H1 (cell line): ENCODE measurements around the gene ERO1B. TPM values are rescaled to one million over a fixed set of nuclear protein-coding genes. Genes with fewer than 3 reads are reported as not detected.

Source experiments
- CTCF ChIA-PET: fragments of 300-600 bp; sonication (Branson Sonifier 250); formaldehyde crosslinking; loops from one replicate; lab custom pipeline; 2021; ENCODE audit not compliant: partially characterized antibody; lab: Charles Lee
- POLR2A ChIA-PET: fragments of 300-600 bp; sonication (Branson Sonifier 250); formaldehyde crosslinking; loops from one replicate; lab custom pipeline; 2021; ENCODE audit warnings: inconsistent platforms; ENCODE audit not compliant: partially characterized antibody; lab: Charles Lee
- DNase-seq, 2 experiments: peaks; one replicate each; pipeline versions ENCODE4 v3.0.0 to v3.0.0-alpha.2; 2010 to 2022; ENCODE audit warnings: low spot score in 2 of 2, low read depth in 1 of 2, mixed read lengths in 1 of 2
- FAIRE-seq: peaks from 2 replicates; lab custom pipeline; 2011; peaks lifted over from hg19 to GRCh38; lab: Jason Lieb, UNC
- H2AFZ ChIP-seq: 2 replicates; pipeline ENCODE4 v1.8.1; 2012; ENCODE audit warnings: low read length, inconsistent platforms
- H2AK5ac ChIP-seq: 2 replicates; pipeline ENCODE4 v1.6.1; 2013; ENCODE audit warnings: low read depth, low read length
- H2BK120ac ChIP-seq: replicated peaks from 2 replicates; pipeline ENCODE3; 2013; ENCODE audit warnings: low read depth, low read length, inconsistent platforms
- H2BK12ac ChIP-seq: 2 replicates; pipeline ENCODE4 v1.6.1; 2013; ENCODE audit warnings: low read depth, low read length
- H2BK15ac ChIP-seq: 2 replicates; pipeline ENCODE4 v1.6.1; 2013; ENCODE audit warnings: low read length
- H2BK20ac ChIP-seq: 2 replicates; pipeline ENCODE4 v1.6.1; 2013; ENCODE audit warnings: low read length
- H2BK5ac ChIP-seq: 2 replicates; pipeline ENCODE4 v1.6.1; 2013; ENCODE audit warnings: low read depth, low read length
- H3K14ac ChIP-seq: 2 replicates; pipeline ENCODE4 v1.6.1; 2013; ENCODE audit warnings: inconsistent platforms; ENCODE audit not compliant: insufficient read length
- H3K18ac ChIP-seq: 2 replicates; pipeline ENCODE4 v1.6.1; 2013; ENCODE audit warnings: low read length; ENCODE audit errors: extremely low read depth
- H3K23ac ChIP-seq: 2 replicates; pipeline ENCODE4 v1.6.1; 2013; ENCODE audit warnings: inconsistent platforms; ENCODE audit not compliant: insufficient read length
- H3K23me2 ChIP-seq: 2 replicates; pipeline ENCODE4 v1.6.1; 2013; ENCODE audit warnings: low read depth, low read length
- H3K27ac ChIP-seq: 2 replicates; pipeline ENCODE4 v1.6.1; 2011; ENCODE audit warnings: low read depth, low read length, inconsistent platforms
- H3K27me3 ChIP-seq, 4 experiments: replicated peaks in 1 of 4; 1 replicate in 1 of 4; 2 replicates in 3 of 4; pipeline versions ENCODE4 v1.6.1 to v1.8.1; 2011 to 2013; ENCODE audit warnings: low read length in 3 of 4, mild to moderate bottlenecking in 3 of 4, inconsistent platforms in 2 of 4, mixed read lengths in 2 of 4, moderate library complexity in 1 of 4; ENCODE audit not compliant: control insufficient read depth in 3 of 4, insufficient read depth in 3 of 4; ENCODE audit errors: extremely low read depth in 1 of 4
- H3K36me3 ChIP-seq, 4 experiments: 2 replicates each; pipeline versions ENCODE4 v1.6.1 to v1.8.1; 2011 to 2013; ENCODE audit warnings: mild to moderate bottlenecking in 4 of 4, low read length in 3 of 4, moderate library complexity in 2 of 4, control low read depth in 1 of 4, inconsistent platforms in 1 of 4; ENCODE audit not compliant: insufficient read depth in 4 of 4, control insufficient read depth in 2 of 4
- H3K4ac ChIP-seq: replicated peaks from 2 replicates; pipeline ENCODE3; 2013; ENCODE audit warnings: low read length, low read depth, mixed read lengths, inconsistent platforms; ENCODE audit not compliant: insufficient read length
- H3K4me1 ChIP-seq, 4 experiments: replicated peaks in 1 of 4; 1 replicate in 1 of 4; 2 replicates in 3 of 4; pipeline versions ENCODE4 v1.6.1 to v1.8.1; 2011 to 2013; ENCODE audit warnings: low read length in 3 of 4, inconsistent platforms in 2 of 4, mixed read lengths in 1 of 4; ENCODE audit not compliant: insufficient read depth in 4 of 4, control insufficient read depth in 3 of 4
- H3K4me2 ChIP-seq, 2 experiments: 2 replicates each; pipeline versions ENCODE4 v1.6.1 to v1.8.1; 2011 to 2013; ENCODE audit warnings: low read depth in 2 of 2, low read length in 2 of 2, control low read depth in 1 of 2, inconsistent platforms in 1 of 2, mild to moderate bottlenecking in 1 of 2; ENCODE audit not compliant: insufficient read depth in 1 of 2
- H3K4me3 ChIP-seq, 4 experiments: fragments of 200-600, 300-600 bp in 1 of 4; sonication (generic), shearing (Covaris generic), sonication (Bioruptor Twin) in 1 of 4; 2 replicates each; pipeline versions ENCODE4 v1.5.1 to v1.8.1; 2011 to 2016; ENCODE audit warnings: low read length in 4 of 4, low read depth in 3 of 4, control low read depth in 2 of 4, inconsistent platforms in 2 of 4, mild to moderate bottlenecking in 2 of 4, mixed read lengths in 1 of 4, moderate library complexity in 1 of 4; ENCODE audit not compliant: insufficient read depth in 2 of 4; ENCODE audit errors: extremely low read depth in 1 of 4
- H3K56ac ChIP-seq: replicated peaks from 2 replicates; pipeline ENCODE3; 2013; ENCODE audit warnings: low read depth, mild to moderate bottlenecking, mixed read lengths, low read length, inconsistent platforms; ENCODE audit not compliant: insufficient read length
- H3K79me1 ChIP-seq: 2 replicates; pipeline ENCODE4 v1.6.1; 2013; ENCODE audit warnings: low read depth, low read length, control low read depth
- H3K79me2 ChIP-seq, 2 experiments: 2 replicates each; pipeline versions ENCODE4 v1.6.1 to v1.8.1; 2012 to 2013; ENCODE audit warnings: low read length in 2 of 2, mild to moderate bottlenecking in 2 of 2, inconsistent platforms in 1 of 2; ENCODE audit not compliant: insufficient read depth in 2 of 2, control insufficient read depth in 1 of 2
- H3K9ac ChIP-seq, 4 experiments: replicated peaks in 1 of 4; 1 replicate in 1 of 4; 2 replicates in 3 of 4; pipeline versions ENCODE4 v1.6.1 to v1.8.1; 2011 to 2013; ENCODE audit warnings: low read depth in 3 of 4, low read length in 3 of 4, control low read depth in 2 of 4, mild to moderate bottlenecking in 2 of 4, moderate library complexity in 2 of 4, inconsistent platforms in 1 of 4; ENCODE audit errors: extremely low read depth in 1 of 4
- H3K9me3 ChIP-seq, 2 experiments: 2 replicates each; pipeline versions ENCODE4 v1.6.1 to v1.8.1; 2012 to 2013; ENCODE audit warnings: mild to moderate bottlenecking in 2 of 2, moderate library complexity in 2 of 2, control low read depth in 1 of 2, inconsistent platforms in 1 of 2, low read depth in 1 of 2, low read length in 1 of 2, mixed read lengths in 1 of 2; ENCODE audit not compliant: insufficient read depth in 2 of 2
- H4K20me1 ChIP-seq, 2 experiments: replicated peaks in 1 of 2; 2 replicates each; pipeline versions ENCODE3 to v1.8.1; 2011 to 2013; ENCODE audit warnings: inconsistent platforms in 2 of 2, low read length in 2 of 2, mild to moderate bottlenecking in 1 of 2; ENCODE audit not compliant: insufficient read depth in 2 of 2, control insufficient read depth in 1 of 2
- H4K5ac ChIP-seq: 2 replicates; pipeline ENCODE4 v1.6.1; 2013; ENCODE audit warnings: low read length, low read depth, mixed read lengths, inconsistent platforms; ENCODE audit not compliant: insufficient read length
- H4K8ac ChIP-seq: 2 replicates; pipeline ENCODE4 v1.8.0; 2013; ENCODE audit warnings: mild to moderate bottlenecking, moderate library complexity, low read length, inconsistent platforms; ENCODE audit not compliant: insufficient read depth; ENCODE audit errors: extremely low read depth
- H4K91ac ChIP-seq: replicated peaks from 2 replicates; pipeline ENCODE3; 2013; ENCODE audit warnings: low read length, mixed read lengths, inconsistent platforms; ENCODE audit not compliant: insufficient read length
- NANOG ChIP-seq: IDR thresholded peaks from 2 replicates; pipeline ENCODE4 v1.6.1; 2011; ENCODE audit warnings: low read length, low read depth, mild to moderate bottlenecking, inconsistent platforms; ENCODE audit not compliant: insufficient read depth, poor library complexity, severe bottlenecking
- RAD21 ChIP-seq, 2 experiments: IDR thresholded peaks in 1 of 2; conservative IDR thresholded peaks in 1 of 2; 2 replicates each; pipeline ENCODE4 v1.6.1; 2011; ENCODE audit warnings: low read depth in 2 of 2, low read length in 2 of 2, improper control_type of control experiment in 1 of 2, inconsistent platforms in 1 of 2, mild to moderate bottlenecking in 1 of 2, moderate library complexity in 1 of 2
- WGBS, 2 experiments: shearing (Covaris generic) in 1 of 2; methylation state at CpG; one replicate each; pipeline versions ENCODE4 v1.1.6 to v1.1.7; 2013 to 2015; ENCODE audit warnings: low lambda C conversion rate in 2 of 2, mixed read lengths in 2 of 2, inconsistent platforms in 1 of 2, low coverage in 1 of 2, missing lambda C conversion rate in 1 of 2; ENCODE audit not compliant: insufficient replicate concordance in 2 of 2, insufficient coverage in 1 of 2, insufficient read length in 1 of 2; ENCODE audit errors: extremely low coverage in 1 of 2, missing lambda C conversion rate in 1 of 2; 5-methylcytosine and 5-hydroxymethylcytosine counted together
- polyA plus RNA-seq, 7 experiments: library from polyadenylated mRNA; depleted of rRNA in 3 of 7; stranded (reverse) in 5 of 7; unstranded in 2 of 7; fragments of >200 nt in 5 of 7; fragments of 200-250 nt in 2 of 7; gene quantifications; 1 replicate in 5 of 7; 2 replicates in 1 of 7; 4 replicates in 1 of 7; pipeline versions ENCODE4 v1.2.1 to v1.2.3, GENCODE V29; 2011 to 2013; ENCODE audit warnings: missing spikeins in 2 of 7, mixed read lengths in 2 of 7
- total RNA-seq: library from RNA; stranded (reverse); fragmentation: NEBNext Ultra II Directional; extraction: Animal tissue kit (Norgen Biotek cat#: 25700); gene quantifications from 2 replicates; pipeline ENCODE4 v1.2.1, GENCODE V29; 2021

ERO1B gene
- total and polyA plus RNA-seq, 2 of the 8 experiments (the other 6 are each of a cell fraction or from before 2014, with no cell fraction given): 0.74 to 5.6 TPM

GRCh38 chr1:236311040-236311439, 29.3 kb upstream of the ERO1B start:
- Histone ChIP-seq H3K4me3 (no peak overlapping the region), H3K27ac (no peak overlapping the region), H3K79me2 (no peaks in the 10 kb centered on the region), H3K27me3 (no peaks in the 10 kb centered on the region), H4K8ac (no peak overlapping the region), H2AFZ (peak overlapping the region; percentile 62; the same call in 1 of the 2 replicates), H2AK5ac (no peak overlapping the region), H3K14ac (no peak overlapping the region), H2BK5ac (no peak overlapping the region), H4K5ac (no peak overlapping the region), H4K91ac (no peak overlapping the region), H2BK20ac (no peak overlapping the region), H3K79me1 (no peaks in the 10 kb centered on the region)
- FAIRE-seq: no peak
- CTCF ChIA-PET: no interaction called here
- TF ChIP-seq NANOG: no peak
- TF ChIP-seq RAD21 (IDR thresholded peaks at IDR 0.05 in 1 of 2, conservative IDR thresholded peaks at IDR 0.05 in 1 of 2; ENCODE audit: low read depth in 2 of 2, low read length in 2 of 2): peak in 1 of 2 experiments; percentile 16; a peak in 1 of 4 replicates
- TF ChIP-seq, all 59 proteins: peak for 1
- no peak overlapping the region for H2BK120ac ChIP-seq
- H3K36me3 ChIP-seq: no peaks in the 10 kb centered on the region
- H2BK12ac ChIP-seq: no peak overlapping the region
- DNase-seq: no peak
- H3K56ac ChIP-seq: no peak overlapping the region
- WGBS, 2 experiments: 86% methylated on average over 4 of the region's 4 CpGs; no CpG with 5 or more reads in 1 of the 2 experiments
- no peaks in the 10 kb centered on the region for H3K23me2 ChIP-seq
- no peak overlapping the region for H3K18ac ChIP-seq
- H3K4me2 ChIP-seq: no peak overlapping the region
- no peak overlapping the region for H3K23ac ChIP-seq
- no peak overlapping the region for H2BK15ac ChIP-seq
- no peaks in the 10 kb centered on the region for H4K20me1 ChIP-seq
- no peaks in the 10 kb centered on the region for H3K9me3 ChIP-seq
- H3K9ac ChIP-seq: no peak overlapping the region
- POLR2A ChIA-PET: no interaction called here
- H3K4ac ChIP-seq: no peak overlapping the region
- H3K4me1 ChIP-seq: peaks cover 0 to 6% (median 2%) of the 10 kb centered on the region in 4 experiments; a peak in 2 of 7 replicates
